Glutamatergic neuron (in vitro differentiated cells): Measurements from ENCODE around the gene CFP. TPM values are rescaled to one million over a fixed set of nuclear protein-coding genes. Genes with fewer than 3 reads are reported as not detected.

Source experiments
- DNase-seq: peaks from one replicate; pipeline ENCODE4 v3.0.0; 2022
- H3K27ac Mint-ChIP-seq: one replicate; pipeline ENCODE4 v1.8.0; 2020; ENCODE audit warnings: mild to moderate bottlenecking, mixed read lengths, inconsistent platforms; ENCODE audit not compliant: unreplicated experiment
- H3K27me3 Mint-ChIP-seq: one replicate; pipeline ENCODE4 v1.8.0; 2020; ENCODE audit warnings: mild to moderate bottlenecking, moderate library complexity, mixed read lengths, inconsistent platforms; ENCODE audit not compliant: unreplicated experiment
- H3K36me3 Mint-ChIP-seq: one replicate; pipeline ENCODE4 v1.8.0; 2020; ENCODE audit warnings: mild to moderate bottlenecking, mixed read lengths, inconsistent platforms; ENCODE audit not compliant: unreplicated experiment
- H3K4me1 Mint-ChIP-seq: one replicate; pipeline ENCODE4 v1.8.0; 2020; ENCODE audit warnings: mild to moderate bottlenecking, low read depth, mixed read lengths, inconsistent platforms; ENCODE audit not compliant: unreplicated experiment
- H3K4me3 Mint-ChIP-seq: one replicate; pipeline ENCODE4 v1.8.0; 2020; ENCODE audit warnings: mild to moderate bottlenecking, mixed read lengths, inconsistent platforms; ENCODE audit not compliant: unreplicated experiment
- H3K9me3 Mint-ChIP-seq: one replicate; pipeline ENCODE4 v1.8.0; 2020; ENCODE audit warnings: mild to moderate bottlenecking, moderate library complexity, mixed read lengths, inconsistent platforms; ENCODE audit not compliant: unreplicated experiment
- CTCF ChIP-seq: fragments of 200-600 bp; sonication (generic); IDR thresholded peaks from one replicate; pipeline ENCODE4 v1.5.0; 2021; ENCODE audit not compliant: partially characterized antibody, unreplicated experiment
- total RNA-seq: library from RNA; stranded (reverse); fragmentation: NEBNext Ultra II Directional; extraction: Animal tissue kit (Norgen Biotek cat#: 25700); gene quantifications from one replicate; pipeline ENCODE4 v1.2.1, GENCODE V29; 2021; ENCODE audit not compliant: unreplicated experiment

The CFP gene
- total RNA-seq, 1 donor from 2014 or later = 0.49 TPM

- Mint-ChIP-seq H3K36me3 (no peaks in the 10 kb centered on the region), H3K4me3 (no peak overlapping the region), H3K27me3 (peaks cover 2% of the 10 kb centered on the region), H3K27ac (no peak overlapping the region), H3K4me1 (peaks cover 2% of the 10 kb centered on the region), H3K9me3 (peaks cover 3% of the 10 kb centered on the region)
- TF ChIP-seq CTCF = no peak
- no peak for DNase-seq
Observed at GRCh38 chrX:47585273-47585672, 44.5 kb downstream of the CFP start.

GRCh38 chrX:47584714-47585113 is 45.0 kb downstream of the CFP start:
- Mint-ChIP-seq H3K4me3 (no peak overlapping the region), H3K27me3 (peaks cover 2% of the 10 kb centered on the region), H3K4me1 (peaks cover 2% of the 10 kb centered on the region), H3K27ac (no peak overlapping the region), H3K9me3 (peaks cover 3% of the 10 kb centered on the region), H3K36me3 (no peaks in the 10 kb centered on the region)
- no peak for TF ChIP-seq CTCF
- no peak for DNase-seq

- Mint-ChIP-seq H3K4me3 (no peak overlapping the region), H3K4me1 (peaks cover 2% of the 10 kb centered on the region), H3K27me3 (peaks cover 2% of the 10 kb centered on the region), H3K36me3 (no peaks in the 10 kb centered on the region), H3K9me3 (peaks cover 3% of the 10 kb centered on the region), H3K27ac (no peak overlapping the region)
- no peak for DNase-seq
- TF ChIP-seq CTCF = no peak
Observed at GRCh38 chrX:47583240-47583861, 46.4 kb downstream of the CFP start.

- Mint-ChIP-seq H3K27me3 (peaks cover 3% of the 10 kb centered on the region), H3K4me1 (peaks cover 7% of the 10 kb centered on the region), H3K9me3 (peaks cover 3% of the 10 kb centered on the region), H3K27ac (peak within 1 kb of the TSS; percentile 64), H3K36me3 (no peaks in the 10 kb centered on the region), H3K4me3 (peak within 1 kb of the TSS; percentile 38)
- DNase-seq = peak; percentile 77
- TF ChIP-seq CTCF = no peak
Observed at GRCh38 chrX:47581731-47582647, 47.7 kb downstream of the CFP start, which contains the start of gene TIMP1. TIMP1 (plus strand) TSS chrX:47582436; CDS start chrX:47583416, 980 bp downstream.

GRCh38 chrX:47579537-47579936 is 50.2 kb downstream of the CFP start:
- Mint-ChIP-seq H3K27ac (no peak overlapping the region), H3K27me3 (peaks cover 6% of the 10 kb centered on the region), H3K4me1 (peaks cover 7% of the 10 kb centered on the region), H3K9me3 (peaks cover 2% of the 10 kb centered on the region), H3K36me3 (no peaks in the 10 kb centered on the region), H3K4me3 (no peak overlapping the region)
- TF ChIP-seq CTCF = no peak
- no peak for DNase-seq
